NT2/D1 (cell line): ENCODE measurements around the gene NDUFS4.

Experiments
- SUZ12 ChIP-seq: IDR thresholded peaks from 2 replicates; pipeline ENCODE4 v1.6.1; 2011; ENCODE audit not compliant: insufficient read length, insufficient read depth; ENCODE audit errors: extremely low read depth
- YY1 ChIP-seq: IDR thresholded peaks from 2 replicates; pipeline ENCODE4 v1.6.1; 2011; ENCODE audit not compliant: insufficient read length, insufficient read depth
- ZNF274 ChIP-seq: IDR thresholded peaks from 2 replicates; pipeline ENCODE4 v1.6.1; 2011; ENCODE audit warnings: mild to moderate bottlenecking, low read depth, low read length

DNA sequence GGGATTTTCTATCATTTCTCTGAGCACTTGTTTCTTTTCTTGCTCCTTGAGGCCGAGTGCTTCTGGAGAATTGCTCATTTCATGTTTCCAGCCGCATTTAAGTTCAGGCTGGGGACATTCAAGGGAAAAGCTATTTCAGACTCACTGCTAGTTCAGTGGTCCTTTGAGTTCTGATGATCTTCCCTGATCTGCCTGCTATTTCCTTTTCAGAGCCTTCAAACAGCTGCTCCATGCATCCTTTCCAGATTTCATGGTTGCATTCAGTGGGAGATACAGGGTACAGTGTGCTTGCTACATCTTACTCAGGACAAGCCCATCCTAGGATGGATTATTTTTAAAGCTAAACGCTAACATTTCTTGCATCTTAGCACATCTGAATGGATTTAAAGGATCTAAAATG lies 14.7 kb downstream of the NDUFS4 start:
- TF ChIP-seq YY1 (no peak), SUZ12 (no peak), ZNF274 (no peak)
